Endometrial microvascular endothelial cells (primary cell): ENCODE data around the gene CLASRP. TPM values are rescaled to one million over a fixed set of nuclear protein-coding genes. Genes with fewer than 3 reads are reported as not detected.

Experiments used
- in situ Hi-C: cut with HindIII; loops from 2 replicates; pipeline ENCODE4 v1.10.0; 2017; ENCODE audit warnings: low sequenced_read_pairs, low pct_unique_long_range_greater_than_20kb; ENCODE audit errors: inconsistent ontology term
- total RNA-seq: library from RNA; depleted of rRNA; stranded (reverse); fragments of >200 nt; gene quantifications from one replicate; pipeline ENCODE4 v1.2.3, GENCODE V29; 2015; ENCODE audit errors: inconsistent ontology term

Gene CLASRP
- total RNA-seq, 1 donor from 2014 or later, result 28.2 TPM

GRCh38 chr19:45076029-45076850 lies 37.4 kb downstream of the CLASRP start, which contains the start of gene ZNF296:
TSS of gene ZNF296 (minus strand) at chr19:45076478. CDS start at chr19:45076373, 105 bp downstream.
- in situ Hi-C loops, result no loop called here

- in situ Hi-C loops, result no loop called here
Measured at GRCh38 chr19:45076851-45077730, 38.2 kb downstream of the CLASRP start.

GRCh38 chr19:45078390-45079062 lies 39.7 kb downstream of the CLASRP start:
- in situ Hi-C loops, result no loop called here

- in situ Hi-C loops, result no loop called here
Measured at GRCh38 chr19:45079063-45079910, 40.4 kb downstream of the CLASRP start, which contains the start of gene GEMIN7. TSS of gene GEMIN7 (plus strand) at chr19:45079260. CDS start at chr19:45090115, 10,855 bp downstream.

- in situ Hi-C loops, result no loop called here
Measured at GRCh38 chr19:45079911-45080370, 41.1 kb downstream of the CLASRP start.

- in situ Hi-C loops, result no loop called here
Measured at GRCh38 chr19:45082170-45082569, 43.3 kb downstream of the CLASRP start.

GRCh38 chr19:45086480-45086879 lies 47.6 kb downstream of the CLASRP start:
- in situ Hi-C loops, result no loop called here

GRCh38 chr19:45087531-45087930 lies 48.7 kb downstream of the CLASRP start:
- in situ Hi-C loops, result no loop called here

- in situ Hi-C loops, result no loop called here
Measured at GRCh38 chr19:45090034-45090433, 51.2 kb downstream of the CLASRP start.

GRCh38 chr19:45090606-45091005 lies 51.8 kb downstream of the CLASRP start:
- in situ Hi-C loops, result no loop called here

- in situ Hi-C loops, result no loop called here
Measured at GRCh38 chr19:45091031-45091923, 52.4 kb downstream of the CLASRP start.

- in situ Hi-C loops, result no loop called here
Measured at GRCh38 chr19:45092747-45093678, 54.2 kb downstream of the CLASRP start, which contains the start of gene PPP1R37. TSS of gene PPP1R37 (plus strand) at chr19:45093179. CDS start at chr19:45093326, 147 bp downstream.

- in situ Hi-C loops, result no loop called here
Measured at GRCh38 chr19:45094137-45094536, 55.3 kb downstream of the CLASRP start.

- in situ Hi-C loops, result no loop called here
Measured at GRCh38 chr19:45094707-45095106, 55.9 kb downstream of the CLASRP start.

GRCh38 chr19:45095496-45096413 lies 56.9 kb downstream of the CLASRP start:
- in situ Hi-C loops, result no loop called here
